GM23338 (cell line): ENCODE measurements around the gene SMIM41. TPM values are rescaled to one million over a fixed set of nuclear protein-coding genes. Genes with fewer than 3 reads are reported as not detected.

Experiments
- ATAC-seq: fragments of 200-7000 bp; cut with Tn5 transposase; 3 replicates; pipeline ENCODE4 v1.9.1; 2020
- DNase-seq: peaks from one replicate; pipeline ENCODE4 v3.0.0-alpha.2; 2015; ENCODE audit warnings: low spot score
- H2AFZ ChIP-seq: fragments of 200-600 bp; sonication (generic); 2 replicates; pipeline ENCODE4 v1.8.0; 2016; ENCODE audit warnings: antibody characterized with exemption, mild to moderate bottlenecking, moderate library complexity
- H3F3A ChIP-seq: fragments of 200-600 bp; sonication (generic); replicated peaks from 2 replicates; pipeline ENCODE4 v1.8.0; 2017; ENCODE audit warnings: antibody characterized with exemption, mixed run types, low read depth
- H3K27ac ChIP-seq: fragments of 200-600 bp; sonication (generic); 2 replicates; pipeline ENCODE4 v1.6.1; 2016; ENCODE audit warnings: low read depth
- H3K27me3 ChIP-seq: fragments of 200-600 bp; sonication (generic); 2 replicates; pipeline ENCODE4 v1.8.0; 2016; ENCODE audit warnings: mild to moderate bottlenecking, mixed run types, moderate library complexity; ENCODE audit not compliant: insufficient read depth
- H3K36me3 ChIP-seq: fragments of 200-600 bp; sonication (generic); 2 replicates; pipeline ENCODE4 v1.8.0; 2016; ENCODE audit warnings: mild to moderate bottlenecking; ENCODE audit not compliant: insufficient read depth
- H3K4me1 ChIP-seq: fragments of 200-600 bp; sonication (generic); 2 replicates; pipeline ENCODE4 v1.8.0; 2016; ENCODE audit warnings: mild to moderate bottlenecking, moderate library complexity; ENCODE audit not compliant: insufficient read depth
- H3K4me2 ChIP-seq: fragments of 200-600 bp; sonication (generic); 2 replicates; pipeline ENCODE4 v1.7.1; 2017; ENCODE audit warnings: mixed run types
- H3K4me3 ChIP-seq: fragments of 200-600 bp; sonication (generic); 2 replicates; pipeline ENCODE4 v1.6.1; 2016; ENCODE audit warnings: mixed run types
- H3K79me2 ChIP-seq: fragments of 200-600 bp; sonication (generic); replicated peaks from 2 replicates; pipeline ENCODE4 v1.8.0; 2017; ENCODE audit warnings: mild to moderate bottlenecking; ENCODE audit not compliant: insufficient read depth
- H3K9me2 ChIP-seq: fragments of 200-600 bp; sonication (generic); 2 replicates; pipeline ENCODE4 v1.8.0; 2017; ENCODE audit not compliant: insufficient read depth
- H4K20me1 ChIP-seq: fragments of 200-600 bp; sonication (generic); replicated peaks from 2 replicates; pipeline ENCODE4 v1.8.0; 2017; ENCODE audit warnings: mild to moderate bottlenecking; ENCODE audit not compliant: insufficient read depth
- H3K27ac Mint-ChIP-seq: 2 replicates; pipeline ENCODE4 v1.8.0; 2020; ENCODE audit warnings: inconsistent platforms, mild to moderate bottlenecking, moderate library complexity, mixed read lengths
- H3K27me3 Mint-ChIP-seq: 3 replicates; pipeline ENCODE4 v1.8.0; 2022; ENCODE audit warnings: low read depth, mild to moderate bottlenecking, moderate library complexity, mixed read lengths, inconsistent platforms; ENCODE audit not compliant: insufficient read depth, poor library complexity
- H3K36me3 Mint-ChIP-seq: 3 replicates; pipeline ENCODE4 v1.8.0; 2021; ENCODE audit warnings: low read depth, mild to moderate bottlenecking, inconsistent platforms, moderate library complexity, mixed read lengths
- H3K4me1 Mint-ChIP-seq: 3 replicates; pipeline ENCODE4 v1.8.0; 2020; ENCODE audit warnings: mild to moderate bottlenecking, inconsistent platforms, mixed read lengths
- H3K4me3 Mint-ChIP-seq: 3 replicates; pipeline ENCODE4 v1.8.0; 2021; ENCODE audit warnings: moderate library complexity, mild to moderate bottlenecking, inconsistent platforms, mixed read lengths
- H3K9me3 Mint-ChIP-seq: 3 replicates; pipeline ENCODE4 v1.8.0; 2020; ENCODE audit warnings: moderate library complexity, mild to moderate bottlenecking, inconsistent platforms, mixed read lengths
- JUNB ChIP-seq: IDR thresholded peaks from one replicate; pipeline ENCODE4 v1.6.1; 2016; ENCODE audit warnings: antibody characterized with exemption; ENCODE audit not compliant: unreplicated experiment
- REST ChIP-seq: IDR thresholded peaks from one replicate; pipeline ENCODE4 v1.6.1; 2018; ENCODE audit warnings: antibody characterized with exemption; ENCODE audit not compliant: unreplicated experiment
- ZNF331 ChIP-seq: fragments of 250-450 bp; sonication (Bioruptor Pico); IDR thresholded peaks from 2 replicates; pipeline ENCODE4 v1.5.0; 2020; ENCODE audit warnings: low read depth, mild to moderate bottlenecking, moderate library complexity
- polyA plus RNA-seq: library from polyadenylated mRNA; unstranded; fragments of >200 nt; fragmentation: Nextera tagmentation; extraction: Ambion mirVana; gene quantifications from 2 replicates; pipeline ENCODE4 v1.2.1, GENCODE V29; 2016
- total RNA-seq: library from RNA; depleted of rRNA; stranded (reverse); fragments of >200 nt; shearing (Covaris generic); gene quantifications from 2 replicates; pipeline ENCODE4 v1.2.3, GENCODE V29; 2014
- TF ChIP-seq, protein P1 (sequence below): fragments of 250-450 bp; sonication (Bioruptor Pico); IDR thresholded peaks from 2 replicates; pipeline ENCODE4 v1.5.0; 2020; ENCODE audit warnings: mild to moderate bottlenecking, moderate library complexity

SMIM41 gene
- total and polyA plus RNA-seq, 2 experiments from 2014 or later, result 0.66 TPM

GRCh38 chr12:52141875-52142274, 62.4 kb downstream of the SMIM41 start (continued):
- TF ChIP-seq, protein P1, sequence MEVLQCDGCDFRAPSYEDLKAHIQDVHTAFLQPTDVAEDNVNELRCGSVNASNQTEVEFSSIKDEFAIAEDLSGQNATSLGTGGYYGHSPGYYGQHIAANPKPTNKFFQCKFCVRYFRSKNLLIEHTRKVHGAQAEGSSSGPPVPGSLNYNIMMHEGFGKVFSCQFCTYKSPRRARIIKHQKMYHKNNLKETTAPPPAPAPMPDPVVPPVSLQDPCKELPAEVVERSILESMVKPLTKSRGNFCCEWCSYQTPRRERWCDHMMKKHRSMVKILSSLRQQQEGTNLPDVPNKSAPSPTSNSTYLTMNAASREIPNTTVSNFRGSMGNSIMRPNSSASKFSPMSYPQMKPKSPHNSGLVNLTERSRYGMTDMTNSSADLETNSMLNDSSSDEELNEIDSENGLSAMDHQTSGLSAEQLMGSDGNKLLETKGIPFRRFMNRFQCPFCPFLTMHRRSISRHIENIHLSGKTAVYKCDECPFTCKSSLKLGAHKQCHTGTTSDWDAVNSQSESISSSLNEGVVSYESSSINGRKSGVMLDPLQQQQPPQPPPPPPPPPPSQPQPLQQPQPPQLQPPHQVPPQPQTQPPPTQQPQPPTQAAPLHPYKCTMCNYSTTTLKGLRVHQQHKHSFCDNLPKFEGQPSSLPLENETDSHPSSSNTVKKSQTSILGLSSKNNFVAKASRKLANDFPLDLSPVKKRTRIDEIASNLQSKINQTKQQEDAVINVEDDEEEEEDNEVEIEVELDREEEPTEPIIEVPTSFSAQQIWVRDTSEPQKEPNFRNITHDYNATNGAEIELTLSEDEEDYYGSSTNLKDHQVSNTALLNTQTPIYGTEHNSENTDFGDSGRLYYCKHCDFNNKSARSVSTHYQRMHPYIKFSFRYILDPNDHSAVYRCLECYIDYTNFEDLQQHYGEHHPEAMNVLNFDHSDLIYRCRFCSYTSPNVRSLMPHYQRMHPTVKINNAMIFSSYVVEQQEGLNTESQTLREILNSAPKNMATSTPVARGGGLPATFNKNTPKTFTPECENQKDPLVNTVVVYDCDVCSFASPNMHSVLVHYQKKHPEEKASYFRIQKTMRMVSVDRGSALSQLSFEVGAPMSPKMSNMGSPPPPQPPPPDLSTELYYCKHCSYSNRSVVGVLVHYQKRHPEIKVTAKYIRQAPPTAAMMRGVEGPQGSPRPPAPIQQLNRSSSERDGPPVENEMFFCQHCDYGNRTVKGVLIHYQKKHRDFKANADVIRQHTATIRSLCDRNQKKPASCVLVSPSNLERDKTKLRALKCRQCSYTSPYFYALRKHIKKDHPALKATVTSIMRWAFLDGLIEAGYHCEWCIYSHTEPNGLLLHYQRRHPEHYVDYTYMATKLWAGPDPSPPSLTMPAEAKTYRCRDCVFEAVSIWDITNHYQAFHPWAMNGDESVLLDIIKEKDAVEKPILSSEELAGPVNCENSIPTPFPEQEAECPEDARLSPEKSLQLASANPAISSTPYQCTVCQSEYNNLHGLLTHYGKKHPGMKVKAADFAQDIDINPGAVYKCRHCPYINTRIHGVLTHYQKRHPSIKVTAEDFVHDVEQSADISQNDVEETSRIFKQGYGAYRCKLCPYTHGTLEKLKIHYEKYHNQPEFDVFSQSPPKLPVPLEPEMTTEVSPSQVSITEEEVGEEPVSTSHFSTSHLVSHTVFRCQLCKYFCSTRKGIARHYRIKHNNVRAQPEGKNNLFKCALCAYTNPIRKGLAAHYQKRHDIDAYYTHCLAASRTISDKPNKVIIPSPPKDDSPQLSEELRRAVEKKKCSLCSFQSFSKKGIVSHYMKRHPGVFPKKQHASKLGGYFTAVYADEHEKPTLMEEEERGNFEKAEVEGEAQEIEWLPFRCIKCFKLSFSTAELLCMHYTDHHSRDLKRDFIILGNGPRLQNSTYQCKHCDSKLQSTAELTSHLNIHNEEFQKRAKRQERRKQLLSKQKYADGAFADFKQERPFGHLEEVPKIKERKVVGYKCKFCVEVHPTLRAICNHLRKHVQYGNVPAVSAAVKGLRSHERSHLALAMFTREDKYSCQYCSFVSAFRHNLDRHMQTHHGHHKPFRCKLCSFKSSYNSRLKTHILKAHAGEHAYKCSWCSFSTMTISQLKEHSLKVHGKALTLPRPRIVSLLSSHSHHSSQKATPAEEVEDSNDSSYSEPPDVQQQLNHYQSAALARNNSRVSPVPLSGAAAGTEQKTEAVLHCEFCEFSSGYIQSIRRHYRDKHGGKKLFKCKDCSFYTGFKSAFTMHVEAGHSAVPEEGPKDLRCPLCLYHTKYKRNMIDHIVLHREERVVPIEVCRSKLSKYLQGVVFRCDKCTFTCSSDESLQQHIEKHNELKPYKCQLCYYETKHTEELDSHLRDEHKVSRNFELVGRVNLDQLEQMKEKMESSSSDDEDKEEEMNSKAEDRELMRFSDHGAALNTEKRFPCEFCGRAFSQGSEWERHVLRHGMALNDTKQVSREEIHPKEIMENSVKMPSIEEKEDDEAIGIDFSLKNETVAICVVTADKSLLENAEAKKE, result no peak
- TF ChIP-seq JUNB (no peak), REST (no peak), ZNF331 (CRISPR knock-in tag) (no peak)

- Histone ChIP-seq H3K9me2 (no peaks in the 10 kb centered on the region), H3K27me3 (no peaks in the 10 kb centered on the region), H2AFZ (no peak overlapping the region), H3K79me2 (no peaks in the 10 kb centered on the region), H3K36me3 (no peaks in the 10 kb centered on the region), H3K4me1 (0 out of 2 replicates have a peak, but pooled peaks cover 4% of the 10 kb centered on the region), H3K4me3 (no peak overlapping the region), H3K4me2 (no peak overlapping the region), H3K27ac (no peak overlapping the region), H4K20me1 (no peaks in the 10 kb centered on the region), H3F3A (no peaks in the 10 kb centered on the region)
- H3K36me3 Mint-ChIP-seq, result no peaks in the 10 kb centered on the region
- no peak overlapping the region for H3K27ac Mint-ChIP-seq
- no peak for DNase-seq
- H3K27me3 Mint-ChIP-seq, result peaks cover 11% of the 10 kb centered on the region
- H3K9me3 Mint-ChIP-seq, result no peaks in the 10 kb centered on the region
- no peak for TF ChIP-seq ZNF331 (CRISPR knock-in tag)
- H3K4me1 Mint-ChIP-seq, result peaks cover 37% of the 10 kb centered on the region
- no peak overlapping the region for H3K4me3 Mint-ChIP-seq
- no peak for ATAC-seq
Observed at GRCh38 chr12:52142431-52142830, 62.9 kb downstream of the SMIM41 start.
